ENCODE measurements around the gene NINJ1.

- no peak for TF ChIP-seq CTCF (IDR thresholded peaks at IDR 0.05)
- no peak for TF ChIP-seq POLR2A (IDR thresholded peaks at IDR 0.05)
These were observed 49.1 kb upstream of the NINJ1 start for GRCh38 chr9:93183131-93183662.
